ENCODE data around the gene SSRP1. TPM values are rescaled to one million over a fixed set of nuclear protein-coding genes. Genes with fewer than 3 reads are reported as not detected.

Gene SSRP1
- total and polyA plus RNA-seq, 2 donors (not counting 1 experiment from before 2014, with no cell fraction given): 52.7 to 94.1 TPM

GRCh38 chr11:57310630-57311086 is 25.0 kb downstream of the SSRP1 start:
- Histone ChIP-seq H3K79me2 (ENCODE audit: control insufficient read depth, insufficient read depth, low read length) (peaks cover 45% of the 10 kb centered on the region), H4K20me1 (ENCODE audit: control insufficient read depth, extremely low read depth, insufficient read depth, low read length) (no peaks in the 10 kb centered on the region), H3K4me1 (ENCODE audit: control insufficient read depth, extremely low read depth, insufficient read depth, low read length) (peaks cover 30% of the 10 kb centered on the region)

GRCh38 chr11:57310091-57310490 is 25.6 kb downstream of the SSRP1 start:
- Histone ChIP-seq H4K20me1 (ENCODE audit: control insufficient read depth, extremely low read depth, insufficient read depth, low read length) (no peaks in the 10 kb centered on the region), H3K27me3 (ENCODE audit: control insufficient read depth, insufficient read depth, low read length) (no peaks in the 10 kb centered on the region), H2AFZ (ENCODE audit: low read length) (no peak overlapping the region), H3K4me3 (replicated peaks in 1 of 4; ENCODE audit: control extremely low read depth in 1 of 4, insufficient read depth in 1 of 4, low read depth in 3 of 4, low read length in 4 of 4) (peak overlapping the region in 3 of 4 experiments; percentile 48 to 63 (median 48)), H3K27ac (ENCODE audit: insufficient read depth, low read length) (peak overlapping the region; percentile 83), H3K36me3 (ENCODE audit: control insufficient read depth, insufficient read depth, low read length) (peaks cover 27% of the 10 kb centered on the region), H3K79me2 (ENCODE audit: control insufficient read depth, insufficient read depth, low read length) (peaks cover 51% of the 10 kb centered on the region), H3K4me1 (ENCODE audit: control insufficient read depth, extremely low read depth, insufficient read depth, low read length) (peaks cover 29% of the 10 kb centered on the region), H3K9me3 (ENCODE audit: control insufficient read depth, insufficient read depth, low read depth, low read length) (no peaks in the 10 kb centered on the region), H3K4me2 (ENCODE audit: extremely low read depth, insufficient read depth, low read length) (peak overlapping the region; percentile 91), H3K9ac (ENCODE audit: insufficient read depth, low read length) (no peak overlapping the region)
- no peak for TF ChIP-seq EZH2 (IDR thresholded peaks at IDR 0.05; ENCODE audit: low read length, missing control alignments)
- TF ChIP-seq CTCF (conservative IDR thresholded peaks at IDR 0.05 in 1 of 2, IDR thresholded peaks at IDR 0.05 in 1 of 2; ENCODE audit: low read depth in 1 of 2, low read length in 2 of 2): no peak
- DNase-seq (ENCODE audit: low read depth in 2 of 2): no peak

More at GRCh38 chr11:57310630-57311086, 25.0 kb downstream of the SSRP1 start:
- peak overlapping the region; percentile 83 for H3K27ac ChIP-seq (ENCODE audit: insufficient read depth, low read length)
- peak overlapping the region; percentile 91 for H3K4me2 ChIP-seq (ENCODE audit: extremely low read depth, insufficient read depth, low read length)
- no peak for TF ChIP-seq CTCF (conservative IDR thresholded peaks at IDR 0.05 in 1 of 2, IDR thresholded peaks at IDR 0.05 in 1 of 2; ENCODE audit: low read depth in 1 of 2, low read length in 2 of 2)
- no peak for TF ChIP-seq EZH2 (IDR thresholded peaks at IDR 0.05; ENCODE audit: low read length, missing control alignments)
- peak overlapping the region; percentile 64 for H3K9ac ChIP-seq (ENCODE audit: insufficient read depth, low read length)
- H3K4me3 ChIP-seq (replicated peaks in 1 of 4; ENCODE audit: control extremely low read depth in 1 of 4, insufficient read depth in 1 of 4, low read depth in 3 of 4, low read length in 4 of 4): peak overlapping the region; percentile 46 to 63 (median 48)
- no peaks in the 10 kb centered on the region for H3K27me3 ChIP-seq (ENCODE audit: control insufficient read depth, insufficient read depth, low read length)
- peaks cover 27% of the 10 kb centered on the region for H3K36me3 ChIP-seq (ENCODE audit: control insufficient read depth, insufficient read depth, low read length)
- no peak overlapping the region for H2AFZ ChIP-seq (ENCODE audit: low read length)
- no peaks in the 10 kb centered on the region for H3K9me3 ChIP-seq (ENCODE audit: control insufficient read depth, insufficient read depth, low read depth, low read length)
- DNase-seq (ENCODE audit: low read depth in 2 of 2): peak; percentile 33 to 74

- Histone ChIP-seq H3K4me1 (ENCODE audit: control insufficient read depth, extremely low read depth, insufficient read depth, low read length) (peaks cover 34% of the 10 kb centered on the region), H3K36me3 (ENCODE audit: control insufficient read depth, insufficient read depth, low read length) (peaks cover 27% of the 10 kb centered on the region), H3K4me2 (ENCODE audit: extremely low read depth, insufficient read depth, low read length) (no peak overlapping the region), H3K27ac (ENCODE audit: insufficient read depth, low read length) (peak overlapping the region; percentile 83), H4K20me1 (ENCODE audit: control insufficient read depth, extremely low read depth, insufficient read depth, low read length) (no peaks in the 10 kb centered on the region), H3K9ac (ENCODE audit: insufficient read depth, low read length) (no peak overlapping the region), H3K4me3 (replicated peaks in 1 of 4; ENCODE audit: control extremely low read depth in 1 of 4, insufficient read depth in 1 of 4, low read depth in 3 of 4, low read length in 4 of 4) (peak overlapping the region in 1 of 4 experiments; percentile 63), H3K79me2 (ENCODE audit: control insufficient read depth, insufficient read depth, low read length) (peaks cover 55% of the 10 kb centered on the region), H3K9me3 (ENCODE audit: control insufficient read depth, insufficient read depth, low read depth, low read length) (no peaks in the 10 kb centered on the region), H3K27me3 (ENCODE audit: control insufficient read depth, insufficient read depth, low read length) (no peaks in the 10 kb centered on the region), H2AFZ (ENCODE audit: low read length) (no peak overlapping the region)
- no peak for DNase-seq (ENCODE audit: low read depth in 2 of 2)
- TF ChIP-seq CTCF (conservative IDR thresholded peaks at IDR 0.05 in 1 of 2, IDR thresholded peaks at IDR 0.05 in 1 of 2; ENCODE audit: low read depth in 1 of 2, low read length in 2 of 2) (no peak), EZH2 (IDR thresholded peaks at IDR 0.05; ENCODE audit: low read length, missing control alignments) (no peak)
Observed at GRCh38 chr11:57309106-57310059, 26.3 kb downstream of the SSRP1 start.
